OCI-LY7 (cell line): ENCODE measurements around the gene MVB12B. TPM values are rescaled to one million over a fixed set of nuclear protein-coding genes. Genes with fewer than 3 reads are reported as not detected.

Source experiments
- BruUV-seq: library from RNA; stranded (reverse); fragments of 400-500 nt; replicated peaks from 2 replicates; lab custom pipeline; 2021; lab: Mats Ljungman, UMichigan
- CTCF ChIA-PET: fragments of 300-600 bp; sonication (Branson Sonifier 250); formaldehyde crosslinking; loops from one replicate; lab custom pipeline; 2022; ENCODE audit warnings: antibody characterized with exemption; ENCODE audit not compliant: unreplicated experiment; lab: Charles Lee
- POLR2A ChIA-PET: fragments of 300-600 bp; sonication (Branson Sonifier 250); formaldehyde crosslinking; loops from one replicate; lab custom pipeline; 2022; ENCODE audit warnings: antibody characterized with exemption; lab: Charles Lee
- DNase-seq: peaks from one replicate; pipeline ENCODE4 v3.0.0-alpha.2; 2015; ENCODE audit warnings: low spot score
- H2AFZ ChIP-seq: fragments of 200-600 bp; sonication (generic), shearing (Covaris generic); 2 replicates; pipeline ENCODE4 v1.6.1; 2014; ENCODE audit warnings: mild to moderate bottlenecking, antibody characterized with exemption, low read length, moderate library complexity
- H3K27ac ChIP-seq: fragments of 200-600 bp; sonication (generic); 2 replicates; pipeline ENCODE4 v1.5.1; 2014; ENCODE audit warnings: mixed run types, low read depth, mild to moderate bottlenecking, moderate library complexity, low read length, inconsistent platforms; ENCODE audit not compliant: poor library complexity, severe bottlenecking
- H3K36me3 ChIP-seq: fragments of 200-600 bp; sonication (generic); 2 replicates; pipeline ENCODE4 v1.6.1; 2014; ENCODE audit warnings: mild to moderate bottlenecking, antibody characterized with exemption, low read length, moderate library complexity, mixed read lengths; ENCODE audit not compliant: insufficient read depth
- H3K4me1 ChIP-seq: fragments of 200-600 bp; sonication (generic); 2 replicates; pipeline ENCODE4 v1.5.1; 2014; ENCODE audit warnings: mild to moderate bottlenecking, low read length; ENCODE audit not compliant: insufficient read depth, poor library complexity, severe bottlenecking
- H3K4me2 ChIP-seq: fragments of 200-600 bp; sonication (generic); 2 replicates; pipeline ENCODE4 v1.6.1; 2014; ENCODE audit warnings: mild to moderate bottlenecking, low read length
- H3K4me3 ChIP-seq: fragments of 200-600 bp; sonication (generic); 2 replicates; pipeline ENCODE4 v1.5.1; 2014; ENCODE audit warnings: mild to moderate bottlenecking, low read depth, low read length; ENCODE audit not compliant: poor library complexity, severe bottlenecking
- H3K79me2 ChIP-seq: fragments of 200-600 bp; sonication (generic); 2 replicates; pipeline ENCODE4 v1.6.1; 2016; ENCODE audit warnings: low read depth, mild to moderate bottlenecking, low read length, moderate library complexity, mixed read lengths; ENCODE audit not compliant: insufficient read depth
- H3K9me2 ChIP-seq: fragments of 200-600 bp; sonication (generic); 2 replicates; pipeline ENCODE4 v1.6.1; 2016; ENCODE audit warnings: mild to moderate bottlenecking, low read length, mixed read lengths; ENCODE audit not compliant: insufficient read depth
- H3K9me3 ChIP-seq: fragments of 200-600 bp; sonication (generic); 2 replicates; pipeline ENCODE4 v1.6.1; 2014; ENCODE audit warnings: mild to moderate bottlenecking, mixed run types, low read length, mixed read lengths
- H4K20me1 ChIP-seq: fragments of 200-600 bp; sonication (generic); 2 replicates; pipeline ENCODE4 v1.6.1; 2014; ENCODE audit warnings: mild to moderate bottlenecking, antibody characterized with exemption, low read length, moderate library complexity, mixed read lengths; ENCODE audit not compliant: insufficient read depth
- CTCF ChIP-seq: fragments of 200-600 bp; sonication (generic); conservative IDR thresholded peaks from 2 replicates; pipeline ENCODE4 v1.5.1; 2014; ENCODE audit warnings: mild to moderate bottlenecking, antibody characterized with exemption, low read length, moderate library complexity, mixed read lengths
- EZH2phosphoT487 ChIP-seq: fragments of 200-600 bp; sonication (generic); IDR thresholded peaks from 2 replicates; pipeline ENCODE4 v1.6.1; 2018; ENCODE audit warnings: low read depth, borderline replicate concordance, mild to moderate bottlenecking, mixed run types, antibody characterized with exemption, low read length, moderate library complexity, mixed read lengths
- intact Hi-C: fragments of 100-400 bp; cut with micrococcal nuclease; formaldehyde crosslinking; loops from one replicate; pipeline ENCODE4 v1.10.0; 2022; ENCODE audit not compliant: unreplicated experiment
- total RNA-seq, 2 experiments: library from RNA; depleted of rRNA in 1 of 2; stranded (reverse); fragments of >200 nt in 1 of 2; shearing (Covaris generic) in 1 of 2; gene quantifications; 2 replicates each; pipeline ENCODE4 v1.2.3, GENCODE V29; 2014 to 2022

The MVB12B gene
- total RNA-seq, 2 experiments from 2014 or later: 1.3 TPM; not detected in 1

GRCh38 chr9:126526218-126527108, 199.8 kb downstream of the MVB12B start:
- H3K27ac ChIP-seq: no peak overlapping the region
- ChIA-PET CTCF (no interaction called here), POLR2A (interaction anchor here (0.7 kb wide), 1 partner anchor 32 kb away, joined by 3 read pairs; no protein-coding TSS in a partner anchor)
- no TSS peak for BruUV-seq
- intact Hi-C loops: no loop called here
- H3K4me1 ChIP-seq: peaks cover 14% of the 10 kb centered on the region
- no peaks in the 10 kb centered on the region for H4K20me1 ChIP-seq
- no peaks in the 10 kb centered on the region for H3K9me3 ChIP-seq
- no peaks in the 10 kb centered on the region for H3K36me3 ChIP-seq
- no peaks in the 10 kb centered on the region for H3K79me2 ChIP-seq
- H2AFZ ChIP-seq: no peak overlapping the region
- H3K9me2 ChIP-seq: no peaks in the 10 kb centered on the region
- DNase-seq: no peak
- no peak for TF ChIP-seq CTCF
- no peak for TF ChIP-seq EZH2phosphoT487
- H3K4me2 ChIP-seq: no peak overlapping the region
- H3K4me3 ChIP-seq: no peak overlapping the region

DNA sequence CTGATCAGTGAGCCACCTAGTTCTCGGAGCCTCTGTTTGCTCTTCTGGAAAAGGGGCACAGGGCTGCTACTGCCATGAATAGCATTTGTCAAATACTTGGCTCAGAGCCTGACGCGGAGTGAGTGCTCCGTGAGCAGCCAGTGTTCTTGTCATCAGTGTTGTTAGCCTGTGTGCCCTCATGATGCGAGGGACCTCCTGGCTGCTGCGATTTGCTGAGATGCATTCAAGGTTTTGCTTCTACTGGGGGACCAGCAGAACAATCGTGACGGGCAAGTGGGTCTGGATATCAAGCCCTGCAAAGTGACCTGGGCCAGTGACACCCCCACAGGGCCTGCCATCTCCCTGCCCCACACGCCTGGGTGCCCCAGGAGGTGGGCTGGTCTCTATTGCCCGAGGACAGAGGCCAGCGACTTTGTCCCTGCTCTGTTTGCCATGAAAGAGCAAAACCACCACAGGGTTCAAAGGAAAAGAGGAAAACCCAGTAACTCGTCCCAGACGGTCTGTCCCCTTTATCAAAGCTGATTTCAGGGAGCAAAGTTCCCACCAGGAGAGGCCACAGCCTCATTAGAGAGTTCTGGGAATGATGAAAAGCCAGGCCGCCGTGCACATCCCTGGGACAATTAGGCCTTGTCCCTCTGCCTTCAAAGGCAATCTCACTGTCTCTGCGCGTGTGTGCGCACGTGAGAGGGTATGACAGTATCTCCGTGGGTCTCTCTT, 200.6 kb downstream of the MVB12B start:
- Histone ChIP-seq H4K20me1 (no peaks in the 10 kb centered on the region), H3K9me3 (no peaks in the 10 kb centered on the region), H3K36me3 (no peaks in the 10 kb centered on the region), H3K9me2 (no peaks in the 10 kb centered on the region), H3K4me3 (no peak overlapping the region), H3K79me2 (no peaks in the 10 kb centered on the region), H3K4me1 (peaks cover 22% of the 10 kb centered on the region), H2AFZ (no peak overlapping the region), H3K4me2 (no peak overlapping the region), H3K27ac (no peak overlapping the region)
- CTCF ChIA-PET: no interaction called here
- POLR2A ChIA-PET: no interaction called here
- no peak for DNase-seq
- TF ChIP-seq CTCF: no peak
- TF ChIP-seq EZH2phosphoT487: no peak
- no TSS peak for BruUV-seq
- intact Hi-C loops: no loop called here
